ENCODE measurements around the gene NKX1-1.
"Not testable (repeated sequence)": the region's sequence is repeated elsewhere in the genome, so short reads cannot be mapped to it uniquely, and the experiment has no call there.

The NKX1-1 gene

GRCh38 chr4:1404573-1405253, 1.5 kb downstream of the NKX1-1 start:
- DNase-seq (ENCODE audit: low spot score): no peak

GRCh38 chr4:1403591-1404572, 2.4 kb downstream of the NKX1-1 start:
- no peak for DNase-seq (ENCODE audit: low spot score)

GRCh38 chr4:1403177-1403583, 3.1 kb downstream of the NKX1-1 start:
- no peak for DNase-seq (ENCODE audit: low spot score)

- DNase-seq (ENCODE audit: low spot score): no peak
These were observed 3.6 kb downstream of the NKX1-1 start for GRCh38 chr4:1402516-1403091.

GRCh38 chr4:1402021-1402515, 4.2 kb downstream of the NKX1-1 start:
- DNase-seq (ENCODE audit: low spot score): no peak

GRCh38 chr4:1401409-1402020, 4.7 kb downstream of the NKX1-1 start:
- no peak for DNase-seq (ENCODE audit: low spot score)

GRCh38 chr4:1400831-1401408, 5.3 kb downstream of the NKX1-1 start:
- no peak for DNase-seq (ENCODE audit: low spot score)

- no peak for DNase-seq (ENCODE audit: low spot score)
These were observed 5.9 kb downstream of the NKX1-1 start for GRCh38 chr4:1400191-1400805.

GRCh38 chr4:1399508-1400190, 6.6 kb downstream of the NKX1-1 start:
- no peak for DNase-seq (ENCODE audit: low spot score)

- no peak for DNase-seq (ENCODE audit: low spot score)
These were observed 7.3 kb downstream of the NKX1-1 start for GRCh38 chr4:1398681-1399507.

- no peak for DNase-seq (ENCODE audit: low spot score)
These were observed 9.3 kb downstream of the NKX1-1 start for GRCh38 chr4:1396806-1397455.

GRCh38 chr4:1395941-1396805, 10.1 kb downstream of the NKX1-1 start:
- DNase-seq (ENCODE audit: low spot score): no peak

- not testable (repeated sequence) for DNase-seq (ENCODE audit: low spot score)
These were observed 10.8 kb downstream of the NKX1-1 start for GRCh38 chr4:1395389-1395820.

GRCh38 chr4:1394554-1395388, 11.5 kb downstream of the NKX1-1 start:
- DNase-seq (ENCODE audit: low spot score): not testable (repeated sequence)

GRCh38 chr4:1393866-1394265, 12.4 kb downstream of the NKX1-1 start:
- DNase-seq (ENCODE audit: low spot score): no peak

GRCh38 chr4:1393363-1393762, 12.9 kb downstream of the NKX1-1 start:
- not testable (repeated sequence) for DNase-seq (ENCODE audit: low spot score)

Measured in CD4-positive, alpha-beta T cell treated with Interleukin-2 at 100 ng/mL for 4 hours (primary cell).